ENCODE data around the gene CASQ2. TPM values are rescaled to one million over a fixed set of nuclear protein-coding genes. Genes with fewer than 3 reads are reported as not detected.
A peak's percentile ranks its signal among the peaks of the same experiment; 100 is the strongest.

The CASQ2 gene
- total and polyA plus RNA-seq, 2 of the 13 experiments (the other 11 are each of a cell fraction or from before 2014, with no cell fraction given), result not detected

GRCh38 chr1:115717541-115717940, 51.0 kb downstream of the CASQ2 start:
- no peak for TF ChIP-seq SIN3B (IDR thresholded peaks at IDR 0.05; ENCODE audit: low read length)
- peak; percentile 74 for TF ChIP-seq CTCF (CRISPR knock-in tag; IDR thresholded peaks at IDR 0.05)
- TF ChIP-seq MTF1 (CRISPR knock-in tag; IDR thresholded peaks at IDR 0.05), result peak; percentile 63; the same call in 1 of the 2 replicates
- peak; percentile 36; the same call in 1 of the 2 replicates for TF ChIP-seq RAD21 (CRISPR knock-in tag; IDR thresholded peaks at IDR 0.05)
- no peak for TF ChIP-seq MAFK (conservative IDR thresholded peaks at IDR 0.05 in 1 of 2, IDR thresholded peaks at IDR 0.05 in 1 of 2; ENCODE audit: low read length in 2 of 2)
- TF ChIP-seq SMC3 (IDR thresholded peaks at IDR 0.05; ENCODE audit: low read length), result peak; percentile 87
- TF ChIP-seq STAG1 (CRISPR knock-in tag; IDR thresholded peaks at IDR 0.05), result peak; percentile 82
- TF ChIP-seq ZNF367 (CRISPR knock-in tag; IDR thresholded peaks at IDR 0.05; ENCODE audit: borderline replicate concordance), result no peak
- TF ChIP-seq NFYB (CRISPR knock-in tag; IDR thresholded peaks at IDR 0.05), result no peak
- Histone ChIP-seq H3K4me2 (ENCODE audit: low read depth, low read length) (no peak overlapping the region), H3K9me3 (ENCODE audit: low read length) (no peaks in the 10 kb centered on the region), H3K79me2 (ENCODE audit: insufficient read depth, low read length) (no peaks in the 10 kb centered on the region), H3K9ac (ENCODE audit: insufficient read depth, low read depth, low read length) (no peak overlapping the region), H4K20me1 (ENCODE audit: insufficient read depth, low read length) (no peaks in the 10 kb centered on the region), H3K4me1 (ENCODE audit: insufficient read depth, low read length) (peaks cover 23% of the 10 kb centered on the region), H3K36me3 (replicated peaks in 1 of 2; ENCODE audit: control insufficient read depth in 1 of 2, insufficient read depth in 2 of 2, low read length in 2 of 2) (no peaks in the 10 kb centered on the region), H3K4me3 (replicated peaks in 1 of 3; ENCODE audit: insufficient read depth in 1 of 3, low read depth in 2 of 3, low read length in 3 of 3) (no peak overlapping the region), H3K27me3 (ENCODE audit: control insufficient read depth in 1 of 2, insufficient read depth in 2 of 2, low read length in 2 of 2) (no peaks in the 10 kb centered on the region), H3K27ac (ENCODE audit: extremely low read length, insufficient read depth, low read length) (no peak overlapping the region), H2AFZ (ENCODE audit: low read length) (no peak overlapping the region)
- intact Hi-C loops (cut with micrococcal nuclease; ENCODE audit: unreplicated experiment) (loop anchor here (1.0 kb wide), 2 partner anchors 47 to 55 kb away; no protein-coding TSS in a partner anchor), in situ Hi-C loops (cut with HindIII; ENCODE audit: extremely low pct_ligation_motif_present, low pct_unique_long_range_greater_than_20kb) (loop anchor here (5.0 kb wide), 1 partner anchor 55 kb away; no protein-coding TSS in a partner anchor)
- FAIRE-seq, result peak; percentile 55
- peak; percentile 57 for DNase-seq (ENCODE audit: low spot score)
- ATAC-seq, result peak; percentile 64
- POLR2A ChIA-PET, result no interaction called here
- CTCF ChIA-PET (ENCODE audit: low intra/inter-chr PET ratio, low total read pairs), result interaction anchor here (0.7 to 2.4 kb wide), 4 partner anchors 44 to 264 kb away, joined by 3 to 16 read pairs (median 10); no protein-coding TSS in a partner anchor
- BruUV-seq (replicated peaks), result no TSS peak
- 21% methylated on average over 5 of the region's 5 CpGs for WGBS (ENCODE audit: low lambda C conversion rate)
